Activated CD8-positive, alpha-beta memory T cell treated with anti-CD3 and anti-CD28 coated beads, Interleukin-2, amount 50 U/mL, for 1 hour (primary cell): Measurements from ENCODE around the gene SEPTIN2.
"Not testable (repeated sequence)": the region's sequence is repeated elsewhere in the genome, so short reads cannot be mapped to it uniquely, and the experiment has no call there.

ENCODE experiments used
- DNase-seq: peaks from one replicate; pipeline ENCODE4 v3.0.0-alpha.2; 2020; ENCODE audit errors: extremely low read depth

Gene SEPTIN2

GRCh38 chr2:241315879-241316631 lies at the start of gene SEPTIN2:
Gene SEPTIN2, plus strand, starts transcription at chr2:241315925. Its CDS starts 8,308 bp downstream, at chr2:241324233.
- peak; percentile 40 for DNase-seq

DNA sequence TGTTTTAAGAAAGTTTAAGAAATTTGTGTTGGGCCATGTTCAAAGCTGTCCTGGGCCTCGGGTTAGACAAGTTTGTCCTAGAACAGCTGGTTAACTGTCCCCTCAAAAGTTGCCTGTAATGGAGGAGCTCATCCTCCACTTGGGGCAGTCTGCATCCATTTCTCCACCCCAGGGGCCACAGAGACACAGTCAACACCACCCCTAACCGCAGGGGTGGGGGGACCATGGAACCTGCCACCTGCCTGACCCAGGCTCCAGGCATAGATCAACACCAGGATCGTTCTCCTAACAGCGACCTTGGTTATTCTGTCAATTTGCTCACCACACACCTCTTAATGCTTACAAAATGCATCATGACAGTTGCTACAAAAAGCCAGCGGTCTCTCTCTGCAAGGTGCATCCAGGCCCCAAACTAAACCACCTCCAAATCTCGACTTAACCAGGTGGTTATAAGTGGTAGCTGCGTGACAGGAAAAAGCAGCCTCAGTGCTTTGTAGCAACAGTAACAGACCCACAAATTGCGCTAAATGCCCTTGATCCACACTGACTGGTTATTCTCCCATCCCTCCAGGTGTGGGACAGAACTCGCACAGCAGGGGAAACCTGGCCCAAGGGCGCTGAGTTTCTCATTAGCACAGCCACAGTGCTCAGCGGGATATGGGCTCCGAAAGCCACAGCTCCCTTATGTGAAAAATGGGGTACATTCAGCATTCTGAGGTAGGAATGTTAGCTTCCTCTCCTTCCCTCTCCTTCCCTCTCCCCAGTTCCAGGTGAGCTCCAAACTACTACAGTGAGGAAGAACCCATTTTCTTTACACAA lies 48.3 kb upstream of the SEPTIN2 start:
- no peak for DNase-seq

DNA sequence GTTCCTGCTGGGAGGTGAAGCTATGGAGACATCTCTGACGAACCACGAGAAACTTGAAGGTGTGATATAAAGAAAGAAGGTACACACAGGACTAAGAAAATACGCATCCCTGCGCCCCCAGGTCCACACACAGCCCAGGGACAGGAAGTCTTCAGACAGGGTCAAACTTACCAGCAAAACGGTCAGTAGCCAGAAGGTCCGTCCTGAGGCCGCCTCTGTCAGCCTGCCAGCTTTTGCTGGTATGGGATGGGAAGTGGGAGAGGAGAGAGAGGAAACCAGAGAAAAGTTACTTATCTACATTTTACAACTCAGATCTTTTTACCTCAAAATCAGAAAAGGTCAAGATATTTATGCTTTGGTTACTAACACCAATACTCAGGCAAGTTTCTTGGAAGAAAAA lies 47.4 kb upstream of the SEPTIN2 start:
- no peak for DNase-seq

DNA sequence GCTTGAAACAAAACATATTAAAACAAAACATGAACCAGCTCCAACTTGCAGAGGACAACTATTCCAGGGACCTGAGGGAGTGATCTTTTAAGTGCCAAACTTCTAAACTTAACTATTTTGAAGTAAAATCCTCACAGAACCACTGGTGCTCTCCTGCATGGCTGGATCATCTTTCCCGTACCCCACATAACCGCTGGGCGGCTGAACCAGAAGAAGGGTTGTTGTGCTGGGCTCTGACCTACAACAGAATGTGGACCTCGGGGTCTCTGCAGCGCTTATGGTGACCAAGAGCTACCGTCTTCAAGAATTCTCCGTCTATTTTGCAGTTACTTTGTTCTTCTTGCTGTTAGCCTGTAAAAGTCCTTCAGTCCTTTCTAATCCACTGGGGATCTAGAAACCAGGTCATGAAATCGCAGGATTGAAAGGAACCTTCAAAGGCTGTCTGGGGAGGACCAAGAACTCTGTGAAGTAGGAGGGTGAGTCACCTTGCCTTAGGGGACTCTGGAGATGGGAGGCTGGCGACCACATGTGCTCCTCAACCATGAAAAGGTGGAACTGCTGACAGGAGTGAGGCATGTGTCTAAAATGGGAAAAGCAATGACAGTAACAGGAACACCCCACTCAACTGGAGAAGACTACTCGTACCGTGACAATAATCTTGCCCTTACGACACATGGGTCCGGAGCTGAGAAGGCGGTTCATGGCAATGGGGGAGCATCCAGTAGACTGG lies 46.8 kb upstream of the SEPTIN2 start:
- DNase-seq, result no peak

DNA sequence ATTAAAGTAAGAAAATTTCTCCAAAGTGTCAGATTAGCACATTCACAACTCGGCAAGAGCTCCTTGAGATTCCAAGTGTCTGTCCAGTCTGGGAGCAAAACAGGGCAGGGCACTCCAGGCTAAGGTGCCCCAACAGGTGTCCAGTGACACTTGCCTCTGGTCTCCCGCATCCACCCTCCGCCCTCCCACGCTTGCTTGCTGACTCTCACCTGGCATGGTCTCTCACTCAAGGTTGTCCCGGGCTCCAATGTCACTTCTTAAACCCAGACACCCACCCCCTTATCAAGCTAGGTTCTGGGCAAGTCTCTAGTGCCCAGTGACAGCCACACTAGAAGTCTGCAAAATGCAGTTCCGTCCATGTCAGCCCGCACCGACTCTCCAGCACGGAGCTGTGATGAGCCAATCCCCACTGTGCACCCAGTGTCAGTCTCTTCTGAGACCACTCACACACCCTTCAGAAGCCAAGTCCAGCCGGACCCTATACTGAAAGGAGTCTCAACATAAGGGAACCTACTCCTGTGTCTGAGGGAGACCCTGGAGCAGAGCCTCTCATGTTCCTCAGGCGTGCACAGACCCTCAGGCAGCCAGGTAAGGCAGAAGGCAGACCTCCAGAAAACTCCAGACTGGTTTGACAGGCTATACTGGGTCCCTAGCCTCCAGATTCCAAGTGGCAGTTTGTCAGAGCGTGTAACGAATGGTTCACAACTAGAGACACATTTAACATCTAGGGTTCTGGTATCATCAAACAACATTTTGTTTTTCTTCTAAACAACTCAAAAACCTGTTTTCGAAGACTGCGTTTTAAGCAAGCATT lies 45.8 kb upstream of the SEPTIN2 start:
- DNase-seq, result no peak

- no peak for DNase-seq
Measured at GRCh38 chr2:241270531-241270930, 45.2 kb upstream of the SEPTIN2 start.

GRCh38 chr2:241271706-241272302 lies 43.9 kb upstream of the SEPTIN2 start:
- peak; percentile 9 for DNase-seq

DNA sequence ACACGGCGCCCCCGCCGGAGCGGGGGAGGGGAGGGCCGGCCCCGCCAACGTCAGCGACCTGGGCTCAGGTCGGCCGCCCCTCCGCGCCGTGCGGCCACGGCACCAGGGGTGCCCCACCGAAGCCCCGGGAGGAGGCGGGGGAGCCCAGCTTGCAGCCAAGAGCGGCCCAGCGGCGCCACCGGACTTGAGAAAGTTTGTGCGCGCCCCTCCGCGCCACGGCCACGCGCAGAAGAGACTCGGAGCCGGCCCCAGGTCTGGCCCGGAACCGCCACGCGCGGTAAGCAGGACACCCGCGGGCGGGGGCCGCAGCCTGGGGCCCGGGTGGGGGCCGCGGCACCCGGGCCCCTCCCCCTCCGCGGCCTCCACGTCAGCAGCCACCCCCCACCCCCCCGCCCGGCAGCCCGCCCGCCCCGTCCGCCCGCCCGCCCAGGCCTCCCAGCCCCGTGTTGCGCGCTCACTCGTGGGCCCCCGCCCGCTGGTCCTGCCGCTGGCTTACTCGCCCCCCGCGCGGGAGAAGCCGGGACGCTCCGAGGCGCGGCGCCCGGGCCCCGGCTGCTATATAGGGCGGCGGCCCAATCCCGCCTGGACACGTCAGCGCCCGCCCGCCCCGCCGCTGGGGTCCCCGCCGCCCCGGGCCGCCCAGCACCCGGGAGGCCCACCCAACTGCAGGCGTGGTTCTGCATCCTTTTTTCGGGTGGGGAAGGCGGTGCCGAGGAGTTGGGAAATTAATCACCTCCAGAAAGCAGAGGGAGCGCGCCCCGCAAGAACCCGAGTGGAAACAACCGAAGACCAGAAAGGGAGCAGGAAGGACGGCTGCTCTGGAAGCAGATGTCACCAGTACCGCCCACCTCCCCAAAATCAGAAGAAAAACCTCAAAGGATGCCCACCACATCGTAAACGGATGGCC lies 43.2 kb upstream of the SEPTIN2 start:
- DNase-seq, result peak; percentile 4

DNA sequence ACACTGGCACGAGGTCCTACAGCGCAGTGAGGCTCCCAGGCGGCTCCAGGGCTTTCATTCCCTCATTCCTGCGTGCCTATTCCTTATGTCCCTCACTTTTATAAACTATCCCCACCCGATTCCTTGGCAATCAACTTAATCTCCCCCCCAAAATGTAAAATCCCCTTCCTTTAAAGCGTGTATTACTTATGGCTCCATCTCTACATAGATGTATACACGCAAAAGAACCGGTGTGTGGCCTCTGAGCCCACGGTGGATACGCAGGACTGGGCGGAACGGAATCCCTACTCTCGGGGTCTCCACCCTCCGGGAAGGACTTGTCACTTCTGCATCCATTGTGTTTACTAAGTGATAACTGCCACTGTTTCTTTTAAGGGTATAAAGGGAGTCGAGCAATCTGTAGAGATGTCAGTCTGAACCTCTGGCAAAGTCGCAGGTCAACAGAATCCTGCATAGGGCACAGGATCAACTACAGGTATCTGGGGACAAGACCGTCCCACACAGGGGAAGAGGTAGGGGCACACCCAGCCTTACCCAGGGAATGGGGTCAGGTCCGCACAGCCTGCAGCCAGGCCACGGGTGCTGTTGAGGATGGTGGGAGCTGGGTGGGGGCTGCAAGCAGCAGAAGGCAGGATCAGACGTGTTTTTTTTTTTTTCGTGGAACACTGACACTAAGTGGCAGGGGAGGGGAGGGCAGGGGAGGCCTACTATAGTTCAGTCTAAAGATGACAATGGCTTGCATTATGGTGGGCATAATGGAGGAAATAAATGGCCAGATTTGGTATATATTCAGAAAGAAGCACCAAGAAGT lies 42.3 kb upstream of the SEPTIN2 start:
- no peak for DNase-seq

DNA sequence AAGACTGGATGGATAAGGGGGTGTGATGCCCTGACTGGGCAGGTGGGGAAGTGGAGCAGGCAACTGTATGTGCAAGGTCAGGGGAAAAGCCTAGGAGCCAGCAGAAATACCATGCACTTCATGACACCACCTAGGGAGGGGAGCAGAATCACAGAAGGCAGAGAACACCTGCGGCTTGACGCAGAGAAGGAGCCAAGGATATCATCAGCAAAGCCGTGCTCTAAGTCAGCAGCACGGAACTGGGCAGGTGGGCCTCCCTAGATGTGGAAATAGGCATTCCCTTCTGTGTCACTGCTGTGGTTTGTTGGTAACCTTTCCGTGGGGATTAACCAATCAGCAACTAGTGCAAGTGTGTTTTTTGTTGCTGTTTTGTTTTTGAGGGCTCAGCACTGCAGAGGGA lies 41.6 kb upstream of the SEPTIN2 start:
- DNase-seq, result no peak

- DNase-seq, result no peak
Measured at GRCh38 chr2:241275504-241275903, 40.2 kb upstream of the SEPTIN2 start.

DNA sequence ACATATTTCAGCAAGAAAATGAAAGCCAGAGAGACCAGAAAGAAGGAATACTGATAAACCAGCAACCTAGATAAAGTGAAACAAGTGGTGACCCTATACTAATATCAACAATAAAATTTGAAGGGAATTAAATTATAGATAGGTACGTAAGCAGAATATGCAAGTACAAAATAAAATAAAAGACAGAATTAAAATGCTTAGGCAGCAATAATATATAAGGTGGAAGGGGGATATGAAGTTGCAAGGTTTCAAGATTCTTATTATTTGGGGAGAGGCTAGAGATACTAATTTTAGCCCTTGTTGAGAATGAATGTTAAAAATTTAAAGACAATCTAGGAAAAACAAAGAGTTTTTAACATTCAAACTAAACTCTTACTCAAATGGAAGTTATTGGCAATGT lies 39.8 kb upstream of the SEPTIN2 start:
- DNase-seq, result no peak

- DNase-seq, result not testable (repeated sequence)
Measured at GRCh38 chr2:241278306-241278705, 37.4 kb upstream of the SEPTIN2 start.

- DNase-seq, result no peak
Measured at GRCh38 chr2:241279413-241279812, 36.3 kb upstream of the SEPTIN2 start.

- no peak for DNase-seq
Measured at GRCh38 chr2:241279828-241280227, 35.9 kb upstream of the SEPTIN2 start.

DNA sequence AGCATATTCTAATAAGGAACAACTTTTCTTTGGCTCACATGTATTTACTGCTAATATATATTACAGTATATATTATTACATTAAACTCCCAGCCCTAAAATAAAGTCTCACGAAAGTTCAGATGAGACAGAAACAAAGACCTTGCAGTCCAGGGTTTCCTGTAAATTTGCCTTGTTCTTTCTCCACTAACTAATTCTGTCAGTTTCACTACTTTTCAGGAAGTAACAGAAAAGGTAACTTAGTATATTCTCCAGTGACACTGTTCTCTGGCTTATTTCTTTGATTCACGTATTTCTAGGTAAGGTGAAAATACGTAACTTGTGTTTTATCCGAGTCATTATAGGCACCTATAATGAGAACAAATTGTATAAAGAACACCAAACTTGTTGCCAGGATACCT lies 35.4 kb upstream of the SEPTIN2 start:
- DNase-seq, result no peak

DNA sequence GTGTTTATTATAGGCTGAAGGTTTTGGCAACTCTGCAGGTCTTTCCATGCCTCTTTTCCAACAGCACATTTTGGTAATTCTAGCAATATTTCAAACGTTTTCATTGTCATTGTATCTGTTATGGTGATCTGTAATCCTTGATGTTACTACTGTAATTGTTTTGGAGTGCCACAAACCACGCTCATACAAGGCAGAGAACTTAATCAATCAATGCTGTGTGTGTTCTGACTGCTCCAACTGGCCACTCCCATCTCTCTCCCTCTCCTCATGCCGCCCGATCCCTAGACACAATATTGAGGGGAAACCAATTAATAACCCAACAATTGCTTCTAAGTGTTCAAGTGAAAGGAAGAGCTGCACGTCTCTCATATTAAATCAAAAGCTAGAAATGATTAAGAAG lies 33.2 kb upstream of the SEPTIN2 start:
- no peak for DNase-seq

GRCh38 chr2:241285596-241285995 lies 30.1 kb upstream of the SEPTIN2 start:
- no peak for DNase-seq
